CD14-positive monocyte (primary cell): ENCODE measurements around the gene PRRC2A. TPM values are rescaled to one million over a fixed set of nuclear protein-coding genes. Genes with fewer than 3 reads are reported as not detected.

Experiments
- DNase-seq, 3 donors: peaks; one replicate each; pipeline ENCODE4 v3.0.0-alpha.2; 2011 to 2022
- H2AFZ ChIP-seq: 2 replicates; pipeline ENCODE4 v1.6.0; 2012; ENCODE audit warnings: mild to moderate bottlenecking, low read depth, low read length, inconsistent platforms; ENCODE audit not compliant: insufficient read depth, poor library complexity, severe bottlenecking
- H3K27ac ChIP-seq, 2 donors: 1 replicate in 1 of 2; 2 replicates in 1 of 2; pipeline ENCODE4 v1.5.1; 2012 to 2013; ENCODE audit warnings: low read length in 2 of 2, control low read depth in 1 of 2, inconsistent platforms in 1 of 2, low read depth in 1 of 2, mild to moderate bottlenecking in 1 of 2
- H3K27me3 ChIP-seq, 2 donors: one replicate each; pipeline versions ENCODE4 v1.6.0 to v1.6.1; 2011 to 2013; ENCODE audit warnings: low read length in 2 of 2; ENCODE audit not compliant: control insufficient read depth in 2 of 2, insufficient read depth in 2 of 2
- H3K36me3 ChIP-seq, 2 donors: replicated peaks in 1 of 2; 1 replicate in 1 of 2; 2 replicates in 1 of 2; pipeline versions ENCODE4 v1.5.1 to v1.6.1; 2012 to 2013; ENCODE audit warnings: low read length in 2 of 2, control low read depth in 1 of 2, inconsistent platforms in 1 of 2, mild to moderate bottlenecking in 1 of 2; ENCODE audit not compliant: insufficient read depth in 2 of 2, control insufficient read depth in 1 of 2
- H3K4me1 ChIP-seq, 2 donors: 1 replicate in 1 of 2; 2 replicates in 1 of 2; pipeline versions ENCODE4 v1.5.1 to v1.6.1; 2012 to 2013; ENCODE audit warnings: low read length in 2 of 2, control low read depth in 1 of 2, inconsistent platforms in 1 of 2, mild to moderate bottlenecking in 1 of 2, moderate library complexity in 1 of 2; ENCODE audit not compliant: insufficient read depth in 2 of 2, control insufficient read depth in 1 of 2
- H3K4me2 ChIP-seq: replicated peaks from 2 replicates; pipeline ENCODE3; 2012; ENCODE audit warnings: low read length, moderate library complexity, mild to moderate bottlenecking; ENCODE audit not compliant: poor library complexity, severe bottlenecking; ENCODE audit errors: extremely low read depth
- H3K4me3 ChIP-seq, 3 experiments: fragments of 200-600 bp in 1 of 3; sonication (generic) in 1 of 3; replicated peaks in 1 of 3; 1 replicate in 2 of 3; 2 replicates in 1 of 3; pipeline ENCODE4 v1.5.1; 2011 to 2013; ENCODE audit warnings: low read length in 3 of 3, mild to moderate bottlenecking in 3 of 3, control low read depth in 2 of 3, low read depth in 2 of 3, inconsistent platforms in 1 of 3, moderate library complexity in 1 of 3
- H3K79me2 ChIP-seq: 2 replicates; pipeline ENCODE4 v1.6.0; 2012; ENCODE audit warnings: mild to moderate bottlenecking, control low read depth, inconsistent platforms, low read length, moderate library complexity; ENCODE audit not compliant: insufficient read depth
- H3K9ac ChIP-seq: 2 replicates; pipeline ENCODE4 v1.6.0; 2017; ENCODE audit warnings: low read length, mild to moderate bottlenecking; ENCODE audit not compliant: insufficient read depth, poor library complexity, severe bottlenecking
- H3K9me3 ChIP-seq, 2 donors: replicated peaks in 1 of 2; 1 replicate in 1 of 2; 2 replicates in 1 of 2; pipeline versions ENCODE4 v1.5.1 to v1.6.1; 2012 to 2013; ENCODE audit warnings: low read length in 2 of 2, control low read depth in 1 of 2; ENCODE audit not compliant: control insufficient read depth in 1 of 2, insufficient read depth in 1 of 2
- H4K20me1 ChIP-seq: 2 replicates; pipeline ENCODE4 v1.6.0; 2012; ENCODE audit warnings: mild to moderate bottlenecking, low read length, control low read depth, moderate library complexity; ENCODE audit not compliant: insufficient read depth
- H3K27ac Mint-ChIP-seq, 7 donors: one replicate each; pipeline ENCODE4 v1.8.0; 2020; ENCODE audit warnings: mild to moderate bottlenecking in 7 of 7, mixed read lengths in 7 of 7, moderate library complexity in 6 of 7, inconsistent platforms in 2 of 7
- H3K27me3 Mint-ChIP-seq, 3 donors: one replicate each; pipeline ENCODE4 v1.8.0; 2021 to 2022; ENCODE audit warnings: low read depth in 3 of 3, mild to moderate bottlenecking in 3 of 3, mixed read lengths in 3 of 3, moderate library complexity in 3 of 3, inconsistent platforms in 1 of 3
- H3K36me3 Mint-ChIP-seq, 2 donors: one replicate each; pipeline ENCODE4 v1.8.0; 2020; ENCODE audit warnings: mixed read lengths in 2 of 2, inconsistent platforms in 1 of 2, mild to moderate bottlenecking in 1 of 2
- H3K4me1 Mint-ChIP-seq: one replicate; pipeline ENCODE4 v1.8.0; 2020; ENCODE audit warnings: mild to moderate bottlenecking, mixed read lengths
- H3K4me3 Mint-ChIP-seq, 2 donors: one replicate each; pipeline ENCODE4 v1.8.0; 2020; ENCODE audit warnings: mild to moderate bottlenecking in 2 of 2, mixed read lengths in 2 of 2, moderate library complexity in 1 of 2
- H3K9me3 Mint-ChIP-seq, 7 donors: one replicate each; pipeline ENCODE4 v1.8.0; 2020 to 2022; ENCODE audit warnings: mixed read lengths in 7 of 7, mild to moderate bottlenecking in 6 of 7, moderate library complexity in 6 of 7, inconsistent platforms in 2 of 7
- CTCF ChIP-seq: fragments of 200-600 bp; IDR thresholded peaks from one replicate; pipeline ENCODE4 v1.8.0; 2022; ENCODE audit warnings: antibody characterized with exemption, mild to moderate bottlenecking
- WGBS: methylation state at CpG from one replicate; pipeline ENCODE4 v1.1.5; 2013; ENCODE audit warnings: missing lambda C conversion rate; ENCODE audit not compliant: insufficient coverage; 5-methylcytosine and 5-hydroxymethylcytosine counted together
- intact Hi-C, 2 donors: fragments of 100-400 bp; cut with micrococcal nuclease; formaldehyde crosslinking; loops; one replicate each; pipeline versions ENCODE4 v1.15.0 to v1.15.1; 2023
- polyA plus RNA-seq, 3 donors: library from polyadenylated mRNA; depleted of rRNA in 1 of 3; unstranded in 2 of 3; stranded (reverse) in 1 of 3; fragments of 300-500 nt in 2 of 3; fragments of >200 nt in 1 of 3; fragmentation: Illumina TruSeq in 2 of 3; gene quantifications; 1 replicate in 2 of 3; 2 replicates in 1 of 3; pipeline ENCODE4 v1.2.3, GENCODE V29; 2012 to 2021

Gene PRRC2A
- polyA plus RNA-seq, 3 donors: 1.2 to 76.7 (median 2.3) TPM

DNA sequence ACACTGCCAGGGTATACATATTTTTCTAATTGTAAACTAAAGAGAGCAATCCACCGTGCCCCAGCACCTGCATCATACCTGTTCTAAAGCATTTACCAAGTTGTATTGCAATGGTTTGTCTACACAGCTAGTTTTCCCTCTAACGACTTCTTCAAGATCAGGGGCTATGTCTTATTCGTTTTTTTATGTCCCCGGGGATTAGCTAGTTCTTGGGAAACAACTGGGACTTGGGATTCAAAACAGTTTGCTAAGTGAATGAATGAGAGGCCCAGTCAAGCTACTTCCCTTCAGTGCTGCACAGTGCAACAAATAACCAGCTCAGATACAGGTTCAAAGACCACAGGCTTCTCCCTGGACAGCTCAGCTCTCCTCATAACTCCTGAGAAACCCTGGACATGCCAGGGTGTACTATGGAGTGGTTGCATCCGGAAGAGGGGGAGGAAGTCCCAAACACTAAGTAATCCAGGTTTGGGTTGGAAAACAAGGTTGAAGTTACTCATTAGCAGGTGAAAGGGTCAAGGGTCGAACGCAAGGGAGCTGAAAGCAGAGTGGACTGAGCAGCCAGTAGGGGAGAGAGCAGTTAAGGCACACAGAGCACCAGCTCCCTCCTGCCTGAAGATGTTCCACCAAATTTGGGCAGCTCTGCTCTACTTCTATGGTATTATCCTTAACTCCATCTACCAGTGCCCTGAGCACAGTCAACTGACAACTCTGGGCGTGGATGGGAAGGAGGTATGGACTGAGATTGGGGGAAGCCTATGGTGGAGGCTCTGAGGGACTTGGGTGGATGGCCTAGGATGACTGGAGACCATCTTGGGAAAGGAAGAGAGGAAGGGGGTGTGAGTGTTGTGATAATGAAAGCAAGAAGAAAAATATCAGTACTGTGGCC is 35.1 kb downstream of the PRRC2A start, which contains the start of gene APOM:
APOM (plus strand) TSS at position 546 of the 889 bp plus-strand sequence; CDS start at position 619, 73 bp downstream.
- H3K36me3 Mint-ChIP-seq: peaks cover 30 to 46% of the 10 kb centered on the region in 2 donors
- H3K4me3 ChIP-seq: no peak within 1 kb of the TSS
- peaks cover 10 to 42% of the 10 kb centered on the region in 2 donors for H3K36me3 ChIP-seq
- H3K9me3 ChIP-seq: no peaks in the 10 kb centered on the region
- H3K4me1 ChIP-seq: peaks cover 41 to 59% of the 10 kb centered on the region in 2 donors
- H3K27me3 ChIP-seq: no peaks in the 10 kb centered on the region
- no peak for TF ChIP-seq CTCF
- intact Hi-C loops: no loop called here
- H3K27me3 Mint-ChIP-seq: peaks cover 0 to 10% (median 5%) of the 10 kb centered on the region in 3 donors
- H3K79me2 ChIP-seq: peaks cover 88% of the 10 kb centered on the region
- peaks cover 35% of the 10 kb centered on the region for H4K20me1 ChIP-seq
- 100% methylated on average over 3 of the region's 8 CpGs for WGBS
- no peak within 1 kb of the TSS for H2AFZ ChIP-seq
- H3K4me2 ChIP-seq: no peak within 1 kb of the TSS
- no peak within 1 kb of the TSS for H3K9ac ChIP-seq
- H3K4me3 Mint-ChIP-seq: no peak within 1 kb of the TSS
- H3K27ac Mint-ChIP-seq: peak within 1 kb of the TSS in 5 of 7 donors; percentile 15 to 83 (median 46)
- H3K4me1 Mint-ChIP-seq: peaks cover 59% of the 10 kb centered on the region
- H3K9me3 Mint-ChIP-seq: peaks cover 0 to 2% (median 0%) of the 10 kb centered on the region in 7 donors
- no peak for DNase-seq
- no peak within 1 kb of the TSS for H3K27ac ChIP-seq

GRCh38 chr6:31657406-31658157 is 37.1 kb downstream of the PRRC2A start:
- peaks cover 46 to 67% of the 10 kb centered on the region in 2 donors for H3K4me1 ChIP-seq
- intact Hi-C loops: no loop called here
- H3K4me2 ChIP-seq: no peak overlapping the region
- Mint-ChIP-seq H3K9me3 (peaks cover 0 to 2% (median 0%) of the 10 kb centered on the region in 7 donors), H3K36me3 (peaks cover 32 to 56% of the 10 kb centered on the region in 2 donors), H3K27me3 (peaks cover 0 to 6% (median 2%) of the 10 kb centered on the region in 3 donors), H3K4me1 (peaks cover 65% of the 10 kb centered on the region), H3K27ac (peak overlapping the region in 5 of 7 donors; percentile 33 to 84 (median 38)), H3K4me3 (no peak overlapping the region)
- H3K27me3 ChIP-seq: no peaks in the 10 kb centered on the region
- no peak overlapping the region for H3K9ac ChIP-seq
- TF ChIP-seq CTCF: no peak
- H4K20me1 ChIP-seq: peaks cover 26% of the 10 kb centered on the region
- H3K4me3 ChIP-seq: no peak overlapping the region
- DNase-seq: no peak
- no peaks in the 10 kb centered on the region for H3K9me3 ChIP-seq
- H3K27ac ChIP-seq: peak overlapping the region in 1 of 2 donors; percentile 53
- 89% methylated on average over 1 of the region's 6 CpGs for WGBS
- H2AFZ ChIP-seq: no peak overlapping the region
- peaks cover 82% of the 10 kb centered on the region for H3K79me2 ChIP-seq
- H3K36me3 ChIP-seq: peaks cover 14 to 45% of the 10 kb centered on the region in 2 donors
